H9 (cell line): ENCODE data around the gene PTPRK. TPM values are rescaled to one million over a fixed set of nuclear protein-coding genes. Genes with fewer than 3 reads are reported as not detected.

Experiments used
- DNase-seq: peaks from one replicate; pipeline ENCODE4 v3.0.0-alpha.2; 2017
- H2AFZ ChIP-seq: one replicate; pipeline ENCODE4 v1.6.1; 2013; ENCODE audit warnings: mild to moderate bottlenecking, low read length, control low read depth, moderate library complexity
- H2AK5ac ChIP-seq: 2 replicates; pipeline ENCODE4 v1.6.1; 2013; ENCODE audit warnings: low read length, control low read depth, mixed read lengths; ENCODE audit not compliant: insufficient read length
- H2BK120ac ChIP-seq: one replicate; pipeline ENCODE4 v1.6.1; 2013; ENCODE audit warnings: low read depth, mild to moderate bottlenecking, low read length, control low read depth, inconsistent platforms; ENCODE audit not compliant: poor library complexity, severe bottlenecking
- H2BK12ac ChIP-seq: 2 replicates; pipeline ENCODE4 v1.6.1; 2013; ENCODE audit warnings: low read length, control low read depth, mixed read lengths, low read depth; ENCODE audit not compliant: insufficient read length
- H2BK15ac ChIP-seq: 2 replicates; pipeline ENCODE4 v1.6.1; 2013; ENCODE audit warnings: low read depth, low read length, control low read depth
- H2BK20ac ChIP-seq: one replicate; pipeline ENCODE4 v1.6.1; 2013; ENCODE audit warnings: low read depth, mild to moderate bottlenecking, low read length, control low read depth, inconsistent platforms; ENCODE audit not compliant: poor library complexity, severe bottlenecking
- H2BK5ac ChIP-seq: 2 replicates; pipeline ENCODE4 v1.6.1; 2013; ENCODE audit warnings: low read length, control low read depth, mixed read lengths; ENCODE audit not compliant: insufficient read length
- H3K14ac ChIP-seq: 2 replicates; pipeline ENCODE4 v1.6.1; 2013; ENCODE audit warnings: low read length, control low read depth; ENCODE audit not compliant: insufficient read depth
- H3K18ac ChIP-seq: 2 replicates; pipeline ENCODE4 v1.6.1; 2013; ENCODE audit warnings: low read depth, mild to moderate bottlenecking, mixed read lengths, low read length, control low read depth; ENCODE audit not compliant: insufficient read length
- H3K23ac ChIP-seq: 2 replicates; pipeline ENCODE4 v1.6.1; 2013; ENCODE audit warnings: low read length, control low read depth, mixed read lengths, low read depth; ENCODE audit not compliant: insufficient read length
- H3K23me2 ChIP-seq: 2 replicates; pipeline ENCODE4 v1.6.1; 2013; ENCODE audit warnings: low read depth, mild to moderate bottlenecking, mixed read lengths, low read length, control low read depth; ENCODE audit not compliant: insufficient read length, poor library complexity, severe bottlenecking
- H3K27ac ChIP-seq: 2 replicates; pipeline ENCODE4 v1.5.1; 2013; ENCODE audit warnings: low read length, control low read depth, mixed read lengths, low read depth; ENCODE audit not compliant: insufficient read length
- H3K27me3 ChIP-seq: 2 replicates; pipeline ENCODE4 v1.6.1; 2013; ENCODE audit warnings: low read length, control low read depth, inconsistent platforms; ENCODE audit not compliant: insufficient read depth
- H3K4ac ChIP-seq: 2 replicates; pipeline ENCODE4 v1.6.1; 2013; ENCODE audit warnings: low read depth, mild to moderate bottlenecking, control low read depth, inconsistent platforms, low read length, moderate library complexity
- H3K4me1 ChIP-seq: 2 replicates; pipeline ENCODE4 v1.6.1; 2013; ENCODE audit warnings: low read length, control low read depth, inconsistent platforms; ENCODE audit not compliant: insufficient read depth
- H3K4me2 ChIP-seq: 2 replicates; pipeline ENCODE4 v1.6.1; 2013; ENCODE audit warnings: low read length, control low read depth, mixed read lengths; ENCODE audit not compliant: insufficient read length, insufficient read depth
- H3K56ac ChIP-seq: 2 replicates; pipeline ENCODE4 v1.6.1; 2013; ENCODE audit warnings: low read depth, mild to moderate bottlenecking, mixed read lengths, low read length, control low read depth; ENCODE audit not compliant: insufficient read length
- H3K79me1 ChIP-seq: 2 replicates; pipeline ENCODE4 v1.6.1; 2013; ENCODE audit warnings: low read depth, mild to moderate bottlenecking, moderate library complexity, low read length, control low read depth, inconsistent platforms; ENCODE audit not compliant: insufficient read depth, poor library complexity, severe bottlenecking
- H3K79me2 ChIP-seq: 2 replicates; pipeline ENCODE4 v1.6.1; 2013; ENCODE audit warnings: low read length, control low read depth, inconsistent platforms; ENCODE audit not compliant: insufficient read depth
- H3K9ac ChIP-seq: 2 replicates; pipeline ENCODE4 v1.6.1; 2013; ENCODE audit warnings: low read length, control low read depth, mixed read lengths; ENCODE audit not compliant: insufficient read length; ENCODE audit errors: extremely low read depth
- H3K9me3 ChIP-seq: one replicate; pipeline ENCODE4 v1.6.1; 2013; ENCODE audit warnings: low read depth, low read length, inconsistent platforms; ENCODE audit not compliant: control insufficient read depth
- H3T11ph ChIP-seq: one replicate; pipeline ENCODE4 v1.6.1; 2013; ENCODE audit warnings: mild to moderate bottlenecking, low read length, control low read depth, inconsistent platforms
- H4K20me1 ChIP-seq: one replicate; pipeline ENCODE4 v1.6.1; 2013; ENCODE audit not compliant: control insufficient read depth, insufficient read length, insufficient read depth
- H4K5ac ChIP-seq: 2 replicates; pipeline ENCODE4 v1.6.1; 2013; ENCODE audit warnings: low read depth, mild to moderate bottlenecking, mixed read lengths, low read length, control low read depth; ENCODE audit not compliant: insufficient read length
- H4K8ac ChIP-seq: replicated peaks from 2 replicates; pipeline ENCODE4 v1.6.1; 2013; ENCODE audit warnings: low read length, control low read depth, mixed read lengths, low read depth; ENCODE audit not compliant: insufficient read length
- H4K91ac ChIP-seq: 2 replicates; pipeline ENCODE4 v1.6.1; 2013; ENCODE audit warnings: low read depth, mild to moderate bottlenecking, moderate library complexity, mixed read lengths, low read length, control low read depth; ENCODE audit not compliant: insufficient read length
- H3K27ac Mint-ChIP-seq, 3 experiments: 2 replicates in 2 of 3; 3 replicates in 1 of 3; pipeline ENCODE4 v1.8.0; 2020 to 2021; ENCODE audit warnings: mixed read lengths in 3 of 3, mild to moderate bottlenecking in 1 of 3, moderate library complexity in 1 of 3
- H3K27me3 Mint-ChIP-seq: 2 replicates; pipeline ENCODE4 v1.8.0; 2021; ENCODE audit warnings: low read depth, mild to moderate bottlenecking, moderate library complexity, mixed read lengths
- H3K36me3 Mint-ChIP-seq, 3 experiments: 2 replicates in 2 of 3; 3 replicates in 1 of 3; pipeline ENCODE4 v1.8.0; 2020 to 2021; ENCODE audit warnings: low read depth in 3 of 3, mixed read lengths in 3 of 3; ENCODE audit not compliant: insufficient read depth in 1 of 3
- H3K4me1 Mint-ChIP-seq, 2 experiments: 2 replicates each; pipeline ENCODE4 v1.8.0; 2020; ENCODE audit warnings: mixed read lengths in 2 of 2
- H3K4me3 Mint-ChIP-seq, 2 experiments: 2 replicates in 1 of 2; 3 replicates in 1 of 2; pipeline ENCODE4 v1.8.0; 2020 to 2021; ENCODE audit warnings: mild to moderate bottlenecking in 2 of 2, mixed read lengths in 2 of 2, moderate library complexity in 1 of 2
- H3K9me3 Mint-ChIP-seq, 2 experiments: 2 replicates in 1 of 2; 3 replicates in 1 of 2; pipeline ENCODE4 v1.8.0; 2020; ENCODE audit warnings: mild to moderate bottlenecking in 2 of 2, mixed read lengths in 2 of 2, moderate library complexity in 1 of 2
- WGBS: extraction: QIAGEN DNeasy Blood & Tissue Kit; methylation state at CpG from one replicate; pipeline ENCODE4 v1.1.7; 2013; ENCODE audit warnings: missing lambda C conversion rate, low lambda C conversion rate, mixed read lengths; ENCODE audit not compliant: insufficient read length; ENCODE audit errors: extremely low coverage; 5-methylcytosine and 5-hydroxymethylcytosine counted together
- total RNA-seq: library from RNA; stranded (reverse); gene quantifications from 2 replicates; pipeline ENCODE4 v1.2.1, GENCODE V29; 2021
- TF ChIP-seq, protein P1 (sequence below): fragments of 200-600 bp; sonication (generic); conservative IDR thresholded peaks from 3 replicates; pipeline ENCODE4 v1.8.0; 2021; ENCODE audit warnings: antibody characterized with exemption, mild to moderate bottlenecking

PTPRK gene
- total RNA-seq, 1 experiment from 2014 or later = 47.9 TPM

DNA sequence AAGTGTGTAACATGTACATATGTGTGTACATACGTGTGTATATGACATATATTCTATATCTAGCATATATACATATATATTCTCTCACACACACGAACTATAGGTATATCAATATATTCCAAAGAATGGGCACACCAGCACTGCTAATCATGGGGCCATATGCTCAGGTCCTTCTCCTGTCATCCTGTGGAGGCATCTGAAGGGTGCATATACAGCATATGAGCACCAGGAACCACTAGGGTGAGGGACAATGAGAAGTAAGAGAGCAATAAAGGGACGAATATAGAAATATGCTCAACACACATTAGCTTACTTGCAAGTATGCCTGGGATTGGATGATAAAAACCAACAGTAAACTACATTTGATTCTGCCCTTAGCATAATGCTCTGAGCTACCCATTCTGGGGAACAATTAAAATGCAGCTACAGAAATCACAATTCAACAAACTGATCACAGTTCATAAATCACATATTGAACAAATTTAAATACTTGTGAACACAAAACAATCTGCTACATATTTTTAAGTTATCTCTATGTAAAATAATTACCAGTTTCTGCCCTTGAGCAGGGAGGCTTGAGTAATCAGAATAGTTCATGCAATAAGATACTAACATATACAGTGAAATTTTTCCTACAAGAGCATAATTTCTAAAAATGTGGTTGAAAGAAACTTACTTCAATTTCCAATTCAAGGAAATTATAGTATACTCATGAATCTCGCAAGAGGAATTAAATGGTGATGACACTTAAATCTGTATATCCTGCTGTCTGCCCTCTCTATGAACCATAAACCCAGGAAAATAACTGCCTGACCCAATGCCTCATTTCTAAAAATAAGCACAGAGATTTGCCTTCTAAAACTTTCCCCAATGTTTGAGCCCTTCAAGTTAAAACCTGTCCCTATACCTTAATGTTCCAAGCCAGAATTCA lies 347.4 kb downstream of the PTPRK start:
- no peak overlapping the region for H3K4ac ChIP-seq
- no peak overlapping the region for H2AK5ac ChIP-seq
- H4K5ac ChIP-seq = no peak overlapping the region
- no peak overlapping the region for H3K23ac ChIP-seq
- H3K56ac ChIP-seq = no peak overlapping the region
- no peaks in the 10 kb centered on the region; a peak in 1 of 4 replicates for H3K4me1 Mint-ChIP-seq
- no peak overlapping the region for H2BK15ac ChIP-seq
- no peak overlapping the region for H2BK120ac ChIP-seq
- H3K27me3 Mint-ChIP-seq = no peaks in the 10 kb centered on the region
- no peak overlapping the region for H4K91ac ChIP-seq
- no peak overlapping the region for H3K18ac ChIP-seq
- H4K8ac ChIP-seq = no peak overlapping the region
- no peak overlapping the region for H2AFZ ChIP-seq
- H3K9ac ChIP-seq = no peak overlapping the region
- H3T11ph ChIP-seq = no peak overlapping the region
- no peaks in the 10 kb centered on the region for H3K36me3 Mint-ChIP-seq
- no peaks in the 10 kb centered on the region for H3K27me3 ChIP-seq
- H3K4me2 ChIP-seq = no peak overlapping the region
- H3K27ac Mint-ChIP-seq = no peak overlapping the region; a peak in 1 of 7 replicates
- no peak overlapping the region for H3K27ac ChIP-seq
- H3K4me3 Mint-ChIP-seq = no peak overlapping the region
- no peak for DNase-seq
- H3K14ac ChIP-seq = no peak overlapping the region
- H2BK20ac ChIP-seq = no peak overlapping the region
- no peaks in the 10 kb centered on the region for H3K9me3 Mint-ChIP-seq
- H2BK12ac ChIP-seq = no peak overlapping the region
- H3K79me2 ChIP-seq = no peaks in the 10 kb centered on the region
- TF ChIP-seq, protein P1, sequence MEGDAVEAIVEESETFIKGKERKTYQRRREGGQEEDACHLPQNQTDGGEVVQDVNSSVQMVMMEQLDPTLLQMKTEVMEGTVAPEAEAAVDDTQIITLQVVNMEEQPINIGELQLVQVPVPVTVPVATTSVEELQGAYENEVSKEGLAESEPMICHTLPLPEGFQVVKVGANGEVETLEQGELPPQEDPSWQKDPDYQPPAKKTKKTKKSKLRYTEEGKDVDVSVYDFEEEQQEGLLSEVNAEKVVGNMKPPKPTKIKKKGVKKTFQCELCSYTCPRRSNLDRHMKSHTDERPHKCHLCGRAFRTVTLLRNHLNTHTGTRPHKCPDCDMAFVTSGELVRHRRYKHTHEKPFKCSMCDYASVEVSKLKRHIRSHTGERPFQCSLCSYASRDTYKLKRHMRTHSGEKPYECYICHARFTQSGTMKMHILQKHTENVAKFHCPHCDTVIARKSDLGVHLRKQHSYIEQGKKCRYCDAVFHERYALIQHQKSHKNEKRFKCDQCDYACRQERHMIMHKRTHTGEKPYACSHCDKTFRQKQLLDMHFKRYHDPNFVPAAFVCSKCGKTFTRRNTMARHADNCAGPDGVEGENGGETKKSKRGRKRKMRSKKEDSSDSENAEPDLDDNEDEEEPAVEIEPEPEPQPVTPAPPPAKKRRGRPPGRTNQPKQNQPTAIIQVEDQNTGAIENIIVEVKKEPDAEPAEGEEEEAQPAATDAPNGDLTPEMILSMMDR = no peak
- no peaks in the 10 kb centered on the region for H3K9me3 ChIP-seq
- no peaks in the 10 kb centered on the region for H4K20me1 ChIP-seq
- H3K23me2 ChIP-seq = no peaks in the 10 kb centered on the region
- WGBS = no CpG with 5 or more reads among the region's 4 CpGs
- no peak overlapping the region for H2BK5ac ChIP-seq
- no peaks in the 10 kb centered on the region for H3K4me1 ChIP-seq
- no peaks in the 10 kb centered on the region for H3K79me1 ChIP-seq
